NCI-H460 (cell line): ENCODE results near the gene INSIG1. TPM values are rescaled to one million over a fixed set of nuclear protein-coding genes. Genes with fewer than 3 reads are reported as not detected.

Source experiments
- DNase-seq: peaks from one replicate; pipeline ENCODE4 v3.0.0-alpha.2; 2016; ENCODE audit warnings: low read depth; ENCODE audit errors: extremely low read depth
- total RNA-seq: library from RNA; depleted of rRNA; stranded (reverse); fragments of >200 nt; shearing (Covaris generic); gene quantifications from 2 replicates; pipeline ENCODE4 v1.2.3, GENCODE V29; 2014

INSIG1 gene
- total RNA-seq, 1 experiment from 2014 or later: 19.0 TPM

DNA sequence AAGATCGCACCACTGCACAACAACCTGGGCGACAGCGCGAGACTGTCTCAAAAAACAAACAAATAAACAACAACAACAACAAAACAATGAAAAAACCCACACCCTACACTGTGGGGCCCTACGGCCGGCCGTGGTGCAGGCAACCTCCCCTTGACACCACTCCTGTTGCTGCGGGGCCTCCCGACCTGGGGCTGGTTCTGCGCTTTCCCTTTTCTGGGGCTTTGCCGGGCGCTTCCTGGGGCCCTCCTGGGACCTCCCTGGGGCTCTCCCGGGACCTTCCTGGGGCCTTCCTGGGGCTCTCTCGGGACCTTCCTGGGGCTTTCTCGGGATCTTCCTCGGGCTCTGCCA, 46.6 kb downstream of the INSIG1 start:
- DNase-seq: no peak

- peak; percentile 70 for DNase-seq
Observed at GRCh38 chr7:155344618-155345433, 47.1 kb downstream of the INSIG1 start.

DNA sequence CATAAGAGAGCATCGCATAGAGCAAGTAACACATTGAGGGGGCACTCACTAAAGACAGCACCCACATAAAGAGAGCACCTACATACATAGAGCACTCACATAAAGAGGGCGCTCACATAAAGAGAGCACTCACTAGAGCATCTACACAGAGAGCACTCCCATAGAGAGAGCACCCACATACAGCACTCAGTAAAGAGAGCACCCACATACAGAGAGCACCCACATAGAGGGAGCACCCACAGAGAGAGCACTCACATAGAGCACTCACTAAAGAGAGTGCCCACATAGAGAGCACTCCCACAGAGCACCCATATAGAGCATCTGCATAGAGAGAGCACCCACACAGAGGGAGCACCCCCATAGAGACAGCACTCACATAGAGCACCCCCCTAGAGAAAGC, 47.8 kb downstream of the INSIG1 start:
- no peak for DNase-seq

- DNase-seq: no peak
Observed at GRCh38 chr7:155346285-155346684, 48.6 kb downstream of the INSIG1 start.

- no peak for DNase-seq
Observed at GRCh38 chr7:155348806-155349205, 51.1 kb downstream of the INSIG1 start.

- no peak for DNase-seq
Observed at GRCh38 chr7:155349601-155350331, 52.1 kb downstream of the INSIG1 start.

DNA sequence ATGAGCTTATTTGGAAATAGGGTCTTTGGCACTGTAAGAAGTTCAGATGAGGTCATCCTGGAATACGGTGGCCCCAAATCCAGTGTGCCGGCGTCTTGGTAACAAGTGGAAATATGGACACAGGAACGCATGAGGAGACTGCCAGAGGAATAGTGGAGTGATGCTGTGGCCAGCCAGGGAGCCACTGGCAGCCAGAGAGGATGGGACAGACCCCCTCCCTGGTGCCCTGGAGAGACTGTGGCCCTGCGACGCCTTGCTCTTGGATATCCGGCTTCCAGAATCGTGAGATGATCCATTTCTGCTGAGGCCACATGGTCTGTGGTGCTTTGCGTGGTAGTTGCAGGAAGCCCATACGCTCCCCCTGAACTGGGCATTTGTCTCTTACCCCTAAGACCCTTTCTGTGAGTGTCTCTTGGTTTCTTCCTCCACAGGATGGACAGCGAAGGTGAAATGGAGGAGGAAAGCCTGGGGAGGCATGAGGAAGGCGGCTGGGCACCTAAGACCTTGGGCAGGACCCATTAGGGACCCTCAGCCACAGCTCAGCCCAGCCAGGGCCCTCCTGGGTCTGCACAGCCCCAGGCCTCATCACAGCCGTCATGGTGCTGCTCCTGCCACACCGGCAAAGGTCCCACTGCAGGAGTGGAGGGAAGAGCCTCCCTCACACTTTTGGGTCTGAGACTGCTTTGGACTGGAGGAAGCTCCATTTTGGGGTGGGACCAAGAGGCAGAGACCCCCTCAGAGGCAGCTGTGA, 53.6 kb downstream of the INSIG1 start:
- no peak for DNase-seq

GRCh38 chr7:155352076-155352752, 54.5 kb downstream of the INSIG1 start:
- DNase-seq: no peak

DNA sequence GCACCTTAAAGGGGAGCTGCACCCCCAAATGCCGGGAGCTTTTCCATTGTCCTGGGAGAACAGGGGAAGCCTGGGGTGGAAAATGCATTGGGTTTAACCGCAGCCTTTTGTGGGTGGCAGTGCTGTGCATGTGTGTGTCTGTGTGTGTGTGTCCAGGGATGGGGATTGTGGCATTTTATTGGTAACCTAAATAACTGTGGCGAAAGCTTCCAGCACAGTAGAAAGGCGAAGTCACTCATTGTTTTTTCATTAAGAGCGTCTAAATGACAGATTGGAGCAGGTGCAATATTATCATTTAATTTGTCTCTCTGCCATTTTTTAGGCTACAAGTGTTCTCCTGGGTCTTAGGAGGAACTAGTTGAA, 55.1 kb downstream of the INSIG1 start:
- no peak for DNase-seq

- DNase-seq: no peak
Observed at GRCh38 chr7:155353256-155353897, 55.7 kb downstream of the INSIG1 start.

GRCh38 chr7:155354371-155355048, 56.8 kb downstream of the INSIG1 start:
- DNase-seq: no peak

GRCh38 chr7:155355176-155355575, 57.5 kb downstream of the INSIG1 start:
- no peak for DNase-seq

GRCh38 chr7:155355745-155356144, 58.1 kb downstream of the INSIG1 start:
- no peak for DNase-seq

- peak; percentile 27 for DNase-seq
Observed at GRCh38 chr7:155356323-155357105, 58.8 kb downstream of the INSIG1 start.

DNA sequence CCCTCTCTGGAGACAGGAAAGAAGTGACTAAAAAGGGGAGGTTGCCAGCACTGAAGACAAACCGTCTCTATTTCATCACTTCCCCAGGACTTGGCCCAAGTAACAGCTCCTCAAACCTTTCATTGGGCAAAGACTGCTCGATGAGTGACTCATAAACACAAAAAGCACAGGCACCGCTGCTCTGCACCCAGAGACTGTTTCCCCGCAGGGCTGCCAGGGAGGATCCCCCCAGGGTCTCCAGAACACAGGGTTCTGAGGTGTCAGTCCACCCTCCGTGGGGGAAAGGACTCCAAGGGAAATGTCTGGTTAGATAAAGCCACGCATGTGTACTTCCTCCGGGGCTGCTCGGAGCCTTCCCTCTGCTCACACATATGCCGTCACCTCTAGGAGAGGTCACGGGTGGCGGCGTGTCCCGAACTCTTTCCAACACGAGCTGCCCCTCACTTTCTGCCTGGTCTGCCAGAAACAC, 59.9 kb downstream of the INSIG1 start:
- DNase-seq: no peak

DNA sequence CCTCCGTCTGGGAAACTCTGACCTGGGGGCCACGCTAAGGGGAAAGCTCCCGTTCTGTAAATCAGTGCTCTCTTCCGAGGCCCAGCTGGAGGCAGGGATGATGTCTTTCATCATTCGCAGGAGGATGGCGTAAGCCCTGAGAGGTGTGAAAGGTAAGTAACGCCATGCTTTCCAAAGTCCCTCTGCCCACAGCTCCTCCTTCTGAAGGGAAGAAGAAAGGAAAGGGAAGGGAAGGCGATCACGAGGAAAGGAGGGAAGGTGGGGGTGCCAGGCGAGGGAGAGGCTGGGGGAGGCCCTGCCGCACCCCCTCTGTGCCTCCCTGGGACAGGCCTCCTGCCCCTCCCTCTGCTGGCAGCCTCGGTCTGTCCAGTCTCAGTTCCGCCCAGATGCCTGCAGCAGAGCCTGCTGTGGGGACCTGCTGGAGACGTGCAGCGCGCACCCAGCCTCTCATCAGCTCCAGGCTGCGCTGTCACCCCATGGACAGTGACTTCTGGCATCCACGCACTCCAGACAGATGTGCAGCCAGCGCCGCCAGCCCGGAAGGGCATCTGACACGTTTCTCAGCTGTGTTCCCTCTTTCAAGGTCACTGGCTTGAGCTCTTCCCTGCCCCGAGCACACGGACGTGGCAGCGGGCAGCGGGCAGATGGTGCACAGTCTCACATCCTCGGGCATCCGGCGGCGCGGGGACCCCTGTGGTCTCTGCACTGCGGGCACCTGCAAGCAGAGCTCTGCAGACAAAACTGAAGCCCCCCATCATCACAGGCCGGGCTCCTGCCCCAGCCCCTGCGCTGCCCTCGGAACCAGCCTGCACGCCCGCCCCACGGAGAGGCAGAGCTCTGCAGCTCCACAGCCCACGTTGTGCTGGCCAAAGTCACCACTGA, 60.6 kb downstream of the INSIG1 start:
- DNase-seq: no peak

DNA sequence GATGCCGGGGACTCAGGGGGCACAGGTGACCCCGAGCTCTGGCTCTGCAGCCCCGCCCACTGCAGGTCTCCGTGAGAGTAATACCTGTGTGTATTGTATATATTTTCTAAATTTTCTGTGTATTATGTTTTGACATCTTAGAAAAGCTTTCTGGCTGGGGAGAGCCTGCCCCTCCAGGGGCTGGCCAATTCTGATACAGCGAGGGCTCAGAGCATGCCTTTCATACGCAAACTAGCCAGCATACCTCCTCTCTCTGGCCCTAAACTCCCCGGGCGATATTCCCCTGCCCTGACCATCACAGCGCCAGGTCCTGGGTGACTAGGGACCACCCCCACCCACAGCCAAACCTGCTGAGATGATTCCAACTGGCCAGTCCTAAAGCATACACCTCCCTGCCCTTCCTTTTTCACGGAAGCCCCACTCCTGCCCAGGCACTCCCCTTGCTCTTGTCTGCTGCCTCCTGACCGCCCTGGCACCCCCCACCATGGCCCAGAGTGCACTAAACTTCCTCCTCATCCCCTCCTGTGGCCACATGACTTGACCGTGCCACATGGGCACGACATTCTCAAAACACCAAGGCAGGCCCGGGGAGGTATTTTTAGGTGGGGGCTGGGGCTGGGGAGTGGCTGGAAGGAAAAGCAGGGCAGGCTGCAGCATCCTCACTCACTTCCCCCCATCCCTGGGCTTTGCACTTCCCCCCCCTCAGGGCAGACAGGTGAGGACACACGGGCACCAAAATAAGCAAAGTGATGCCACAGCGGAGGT, 61.5 kb downstream of the INSIG1 start:
- DNase-seq: no peak
